ENCODE measurements around the gene ANAPC7.

ANAPC7 gene

GRCh38 chr12:110426406-110426805 lies 22.9 kb upstream of the ANAPC7 start:
- TF ChIP-seq, protein P1, sequence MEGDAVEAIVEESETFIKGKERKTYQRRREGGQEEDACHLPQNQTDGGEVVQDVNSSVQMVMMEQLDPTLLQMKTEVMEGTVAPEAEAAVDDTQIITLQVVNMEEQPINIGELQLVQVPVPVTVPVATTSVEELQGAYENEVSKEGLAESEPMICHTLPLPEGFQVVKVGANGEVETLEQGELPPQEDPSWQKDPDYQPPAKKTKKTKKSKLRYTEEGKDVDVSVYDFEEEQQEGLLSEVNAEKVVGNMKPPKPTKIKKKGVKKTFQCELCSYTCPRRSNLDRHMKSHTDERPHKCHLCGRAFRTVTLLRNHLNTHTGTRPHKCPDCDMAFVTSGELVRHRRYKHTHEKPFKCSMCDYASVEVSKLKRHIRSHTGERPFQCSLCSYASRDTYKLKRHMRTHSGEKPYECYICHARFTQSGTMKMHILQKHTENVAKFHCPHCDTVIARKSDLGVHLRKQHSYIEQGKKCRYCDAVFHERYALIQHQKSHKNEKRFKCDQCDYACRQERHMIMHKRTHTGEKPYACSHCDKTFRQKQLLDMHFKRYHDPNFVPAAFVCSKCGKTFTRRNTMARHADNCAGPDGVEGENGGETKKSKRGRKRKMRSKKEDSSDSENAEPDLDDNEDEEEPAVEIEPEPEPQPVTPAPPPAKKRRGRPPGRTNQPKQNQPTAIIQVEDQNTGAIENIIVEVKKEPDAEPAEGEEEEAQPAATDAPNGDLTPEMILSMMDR (IDR thresholded peaks at IDR 0.05), result no peak

- TF ChIP-seq, protein P1 (IDR thresholded peaks at IDR 0.05), result no peak
Measured at GRCh38 chr12:110424237-110424636, 20.7 kb upstream of the ANAPC7 start.

- TF ChIP-seq, protein P1 (IDR thresholded peaks at IDR 0.05), result no peak
Measured at GRCh38 chr12:110421701-110422100, 18.2 kb upstream of the ANAPC7 start.

- TF ChIP-seq, protein P1 (IDR thresholded peaks at IDR 0.05), result no peak
Measured at GRCh38 chr12:110421159-110421661, 17.7 kb upstream of the ANAPC7 start.

DNA sequence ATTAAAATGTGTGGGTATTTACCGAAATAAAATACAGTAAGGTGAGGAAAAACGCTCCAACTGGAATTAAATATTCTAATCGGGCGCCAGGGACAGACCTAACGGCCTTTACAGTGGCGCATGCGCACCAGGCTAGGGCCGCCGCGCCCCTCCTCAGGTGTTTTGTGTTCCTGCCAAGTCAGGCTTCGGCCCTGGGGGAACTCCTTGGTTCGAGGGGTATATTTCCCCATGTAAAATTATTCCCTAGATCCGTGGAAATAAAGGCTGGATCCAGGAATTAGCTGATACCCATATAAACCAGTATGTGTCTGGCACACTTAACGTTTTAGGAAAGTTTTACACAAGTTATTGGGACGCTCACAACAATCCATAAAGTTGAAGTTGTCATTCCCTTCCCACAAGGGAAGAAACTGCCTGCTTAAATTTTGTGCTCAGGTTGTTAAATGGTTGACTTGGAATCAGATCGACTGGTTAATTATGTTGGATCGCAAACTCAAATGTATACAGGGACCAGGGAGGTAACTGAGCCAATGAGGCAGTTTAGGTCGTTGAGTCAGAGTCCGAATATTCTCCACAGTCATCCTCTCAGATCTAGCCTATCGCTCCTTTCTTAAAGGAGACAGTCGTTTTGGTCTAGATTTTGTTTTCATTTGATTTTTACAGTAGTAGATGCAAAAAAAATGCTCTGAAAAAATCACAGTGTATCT lies 621 bp upstream of the ANAPC7 start:
- TF ChIP-seq, protein P1 (IDR thresholded peaks at IDR 0.05), result no peak

DNA sequence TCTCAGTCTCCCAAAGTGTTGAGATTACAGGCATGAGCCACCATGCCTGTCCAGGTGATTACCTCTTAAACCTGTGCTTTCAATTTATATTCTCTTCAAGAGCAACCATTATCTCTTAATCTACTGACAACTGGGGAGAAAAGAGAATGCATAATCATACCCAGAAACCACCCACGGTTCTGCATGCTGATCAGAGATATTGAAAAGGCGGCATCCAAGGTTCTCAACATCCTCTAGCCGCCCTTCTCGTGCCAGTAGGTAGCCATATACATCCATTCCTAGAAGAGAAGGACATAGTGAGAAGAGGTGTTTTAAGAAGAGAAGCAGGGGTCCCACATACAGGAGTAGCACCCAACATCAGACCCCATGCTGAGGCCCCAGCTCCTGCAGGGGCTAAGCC lies 20.8 kb downstream of the ANAPC7 start:
- TF ChIP-seq, protein P1 (IDR thresholded peaks at IDR 0.05), result no peak

DNA sequence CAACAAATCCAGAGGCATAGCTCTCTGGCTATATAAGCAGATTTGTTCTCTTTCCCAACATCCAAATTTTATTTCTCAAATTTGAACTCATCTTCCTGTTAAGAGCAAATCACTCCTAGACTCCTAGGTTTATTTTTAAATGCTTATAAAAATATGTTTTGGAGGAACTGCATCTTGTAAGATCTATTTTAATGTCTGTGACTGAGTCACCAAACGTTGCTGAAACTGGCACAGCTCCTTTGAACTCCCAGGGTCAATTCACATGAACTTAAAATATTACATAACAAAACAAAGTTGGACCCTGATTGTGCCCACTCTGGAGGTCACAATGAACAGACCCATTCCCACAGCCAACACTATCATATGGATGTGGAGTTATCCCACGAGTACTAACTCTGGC lies 23.9 kb downstream of the ANAPC7 start:
- TF ChIP-seq, protein P1 (IDR thresholded peaks at IDR 0.05), result no peak
